ENCODE data around the gene EZH2. TPM values are rescaled to one million over a fixed set of nuclear protein-coding genes. Genes with fewer than 3 reads are reported as not detected.

The EZH2 gene
- total RNA-seq, 1 donor from 2014 or later, result 0.99 TPM

DNA sequence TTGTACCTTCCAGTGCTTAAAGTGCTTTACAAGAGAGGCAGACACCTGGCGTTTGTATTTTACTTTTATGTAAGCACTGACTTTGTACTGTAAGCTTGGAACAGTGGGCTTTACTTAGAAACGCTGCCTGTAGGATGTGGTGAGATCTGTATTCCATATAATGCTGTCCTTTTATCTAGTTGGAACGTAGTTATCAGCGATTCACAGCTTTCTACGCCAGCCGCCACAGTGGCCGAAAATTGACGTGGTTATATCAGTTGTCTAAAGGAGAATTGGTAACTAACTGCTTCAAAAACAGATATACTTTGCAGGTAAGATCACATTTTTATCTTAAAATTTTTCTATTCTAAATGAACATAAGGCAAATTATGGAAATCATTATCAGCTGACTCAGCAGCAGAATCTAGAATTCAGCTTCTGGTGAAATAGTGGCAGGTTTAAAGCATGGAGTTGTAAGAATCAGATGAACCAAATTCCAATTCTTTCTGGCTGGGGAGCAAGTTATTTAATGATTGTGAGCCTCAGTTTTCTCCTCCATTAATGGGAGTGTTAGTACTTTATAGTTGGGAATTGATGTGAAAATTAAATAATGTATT, 93.9 kb downstream of the EZH2 start:
- no peak overlapping the region for H3K27ac ChIP-seq (replicated peaks)
- no peaks in the 10 kb centered on the region for H3K4me1 ChIP-seq
- peaks cover 8% of the 10 kb centered on the region for H3K9me3 ChIP-seq (replicated peaks)
- TF ChIP-seq, protein P1, sequence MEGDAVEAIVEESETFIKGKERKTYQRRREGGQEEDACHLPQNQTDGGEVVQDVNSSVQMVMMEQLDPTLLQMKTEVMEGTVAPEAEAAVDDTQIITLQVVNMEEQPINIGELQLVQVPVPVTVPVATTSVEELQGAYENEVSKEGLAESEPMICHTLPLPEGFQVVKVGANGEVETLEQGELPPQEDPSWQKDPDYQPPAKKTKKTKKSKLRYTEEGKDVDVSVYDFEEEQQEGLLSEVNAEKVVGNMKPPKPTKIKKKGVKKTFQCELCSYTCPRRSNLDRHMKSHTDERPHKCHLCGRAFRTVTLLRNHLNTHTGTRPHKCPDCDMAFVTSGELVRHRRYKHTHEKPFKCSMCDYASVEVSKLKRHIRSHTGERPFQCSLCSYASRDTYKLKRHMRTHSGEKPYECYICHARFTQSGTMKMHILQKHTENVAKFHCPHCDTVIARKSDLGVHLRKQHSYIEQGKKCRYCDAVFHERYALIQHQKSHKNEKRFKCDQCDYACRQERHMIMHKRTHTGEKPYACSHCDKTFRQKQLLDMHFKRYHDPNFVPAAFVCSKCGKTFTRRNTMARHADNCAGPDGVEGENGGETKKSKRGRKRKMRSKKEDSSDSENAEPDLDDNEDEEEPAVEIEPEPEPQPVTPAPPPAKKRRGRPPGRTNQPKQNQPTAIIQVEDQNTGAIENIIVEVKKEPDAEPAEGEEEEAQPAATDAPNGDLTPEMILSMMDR (IDR thresholded peaks at IDR 0.05; ENCODE audit: borderline replicate concordance), result no peak
- no peak for DNase-seq
- H3K36me3 ChIP-seq, result peaks cover 99% of the 10 kb centered on the region
- no peaks in the 10 kb centered on the region for H3K27me3 ChIP-seq (ENCODE audit: low read depth)
- intact Hi-C loops (cut with micrococcal nuclease), result no loop called here
- no peak overlapping the region for H3K4me3 ChIP-seq

DNA sequence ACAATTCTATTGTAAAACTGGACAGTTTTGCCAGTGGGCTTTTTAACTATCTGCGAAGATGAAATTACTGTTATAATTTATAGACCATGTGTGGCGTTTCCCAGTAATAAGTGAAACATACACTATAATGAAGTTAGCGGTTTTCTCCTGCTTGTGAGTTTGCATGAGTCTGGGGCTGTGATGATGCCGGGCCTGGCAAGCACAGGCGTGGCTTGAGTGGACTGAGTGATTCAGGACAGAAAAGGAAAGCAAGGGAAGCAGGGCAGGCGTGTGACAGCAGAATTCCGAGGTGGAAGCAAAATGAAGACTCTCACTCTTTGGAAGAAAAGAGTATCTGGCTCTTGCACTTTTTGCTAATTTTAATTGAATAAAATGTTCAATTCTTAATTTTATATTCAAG, 94.9 kb downstream of the EZH2 start:
- H3K4me1 ChIP-seq, result no peaks in the 10 kb centered on the region
- no peak overlapping the region for H3K27ac ChIP-seq (replicated peaks)
- H3K27me3 ChIP-seq (ENCODE audit: low read depth), result no peaks in the 10 kb centered on the region
- TF ChIP-seq, protein P1 (IDR thresholded peaks at IDR 0.05; ENCODE audit: borderline replicate concordance), result no peak
- H3K36me3 ChIP-seq, result peaks cover 96% of the 10 kb centered on the region
- intact Hi-C loops (cut with micrococcal nuclease), result no loop called here
- H3K4me3 ChIP-seq, result no peak overlapping the region
- no peak for DNase-seq
- H3K9me3 ChIP-seq (replicated peaks), result peaks cover 1% of the 10 kb centered on the region

DNA sequence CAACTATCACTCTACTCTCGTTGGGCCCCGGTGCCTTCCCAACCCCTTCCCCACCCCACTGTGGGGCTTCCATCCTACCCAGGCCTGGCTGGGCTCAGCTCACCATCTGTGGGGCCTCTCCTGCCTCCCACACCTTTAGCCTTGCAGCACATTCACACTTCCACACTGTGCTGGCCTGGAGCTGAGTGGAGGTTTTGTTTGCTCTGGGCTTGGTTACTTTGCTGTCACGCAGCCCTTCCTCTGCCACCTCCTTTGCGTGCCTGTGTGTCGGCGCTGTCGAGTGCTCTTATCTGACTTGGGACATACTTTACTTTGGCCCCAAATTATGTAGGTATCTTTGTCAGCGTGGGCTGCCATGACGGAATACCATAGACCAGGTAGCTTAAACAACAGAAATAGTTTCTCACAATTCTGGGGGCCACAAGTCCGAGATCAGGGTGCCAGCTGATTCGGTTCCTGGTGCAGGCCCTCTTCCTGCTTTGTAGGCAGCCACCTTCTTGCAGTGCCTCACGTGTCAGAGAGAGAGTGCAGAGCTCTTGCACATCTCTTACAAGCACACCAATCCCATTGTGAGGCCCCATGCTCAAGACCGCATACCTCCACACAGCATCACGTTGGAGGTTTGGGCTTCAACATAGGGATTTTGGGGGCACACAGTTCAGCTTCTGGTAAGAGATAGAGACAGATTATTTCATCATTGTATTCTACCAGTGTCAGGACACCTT, 96.4 kb downstream of the EZH2 start:
- intact Hi-C loops (cut with micrococcal nuclease), result no loop called here

DNA sequence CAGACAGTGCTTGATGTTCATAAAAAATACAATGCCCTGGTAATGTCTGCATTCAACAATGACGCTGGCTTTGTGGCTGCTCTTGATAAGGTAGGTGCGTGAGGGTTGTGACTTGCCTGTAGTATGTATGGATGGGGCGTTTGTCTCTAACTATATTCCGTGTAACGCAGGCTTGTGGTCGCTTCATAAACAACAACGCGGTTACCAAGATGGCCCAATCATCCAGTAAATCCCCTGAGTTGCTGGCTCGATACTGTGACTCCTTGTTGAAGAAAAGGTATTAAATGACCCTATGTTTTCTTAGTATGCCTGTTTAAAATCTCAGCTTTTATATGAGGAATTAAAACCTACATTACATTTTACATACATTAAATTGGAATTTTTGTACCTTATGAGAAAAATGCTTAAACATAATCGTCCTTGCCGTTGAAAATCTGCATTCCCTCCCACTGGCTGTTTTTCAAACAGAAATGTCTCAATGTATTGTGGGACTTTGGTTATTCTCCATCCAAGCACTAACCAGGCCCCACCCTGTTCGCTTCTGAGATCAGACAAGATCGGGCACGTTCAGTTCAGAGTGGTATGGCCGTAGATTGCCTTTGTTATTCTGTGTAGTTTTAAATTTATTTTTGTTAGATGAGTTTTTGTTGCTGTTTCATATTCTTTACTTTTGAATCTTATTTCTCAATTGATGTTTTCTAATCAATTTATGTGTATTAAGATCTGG, 100.1 kb downstream of the EZH2 start:
- intact Hi-C loops (cut with micrococcal nuclease), result no loop called here

More for the DNA sequence above, 96.4 kb downstream of the EZH2 start:
- Histone ChIP-seq H3K27me3 (ENCODE audit: low read depth) (no peaks in the 10 kb centered on the region), H3K4me1 (no peaks in the 10 kb centered on the region), H3K27ac (replicated peaks) (no peak overlapping the region), H3K36me3 (peaks cover 93% of the 10 kb centered on the region), H3K4me3 (no peak overlapping the region), H3K9me3 (replicated peaks) (no peaks in the 10 kb centered on the region)
- TF ChIP-seq, protein P1 (IDR thresholded peaks at IDR 0.05; ENCODE audit: borderline replicate concordance), result no peak
- no peak for DNase-seq

DNA sequence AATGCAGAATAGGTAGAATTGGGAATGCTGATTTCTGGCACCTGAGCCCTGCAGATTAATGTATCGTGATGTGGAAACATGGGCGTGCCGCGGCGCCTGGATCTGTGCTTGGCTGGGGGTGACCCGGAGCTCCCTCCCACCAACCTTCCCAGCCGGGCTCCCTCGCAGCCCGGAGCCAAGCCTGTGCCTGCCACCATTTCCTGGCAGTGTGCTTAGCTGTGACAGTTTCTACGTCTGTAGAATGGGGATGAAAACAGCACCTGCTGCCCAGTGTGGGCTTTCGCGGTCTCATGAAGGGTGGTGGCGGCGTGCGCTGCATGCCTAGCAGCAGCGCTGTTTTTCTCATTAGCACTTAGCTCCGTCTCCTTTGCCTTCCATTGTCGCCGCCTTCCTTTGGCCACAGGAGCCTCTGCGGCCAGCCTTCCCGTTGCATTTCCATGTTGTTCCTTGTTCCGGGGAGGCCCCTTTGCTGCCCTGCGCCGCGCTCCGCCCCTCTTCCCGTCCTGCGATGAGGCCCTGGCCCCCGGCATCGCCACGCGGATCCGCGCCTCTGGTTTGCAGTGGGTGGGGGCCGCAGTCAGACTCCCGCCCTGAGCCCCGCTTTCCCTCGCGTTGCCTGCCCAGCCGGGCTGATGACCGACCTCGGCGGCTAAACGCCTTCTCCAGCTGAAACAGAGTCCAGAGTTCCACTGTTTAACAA, 101.2 kb downstream of the EZH2 start:
- no peaks in the 10 kb centered on the region for H3K9me3 ChIP-seq (replicated peaks)
- peaks cover 66% of the 10 kb centered on the region for H3K36me3 ChIP-seq
- H3K27me3 ChIP-seq (ENCODE audit: low read depth), result no peaks in the 10 kb centered on the region
- TF ChIP-seq, protein P1 (IDR thresholded peaks at IDR 0.05; ENCODE audit: borderline replicate concordance), result no peak
- no peak for DNase-seq
- intact Hi-C loops (cut with micrococcal nuclease), result no loop called here
- no peak overlapping the region for H3K4me3 ChIP-seq
- H3K27ac ChIP-seq (replicated peaks), result no peak overlapping the region
- H3K4me1 ChIP-seq, result no peaks in the 10 kb centered on the region

More for the DNA sequence above, 100.1 kb downstream of the EZH2 start:
- TF ChIP-seq, protein P1 (IDR thresholded peaks at IDR 0.05; ENCODE audit: borderline replicate concordance), result no peak
- Histone ChIP-seq H3K9me3 (replicated peaks) (no peaks in the 10 kb centered on the region), H3K4me3 (no peak overlapping the region), H3K27me3 (ENCODE audit: low read depth) (no peaks in the 10 kb centered on the region), H3K4me1 (no peaks in the 10 kb centered on the region), H3K36me3 (peaks cover 73% of the 10 kb centered on the region), H3K27ac (replicated peaks) (no peak overlapping the region)
- DNase-seq, result no peak
